PC-9 (cell line): ENCODE data around the gene TAOK2.

Source experiments
- EZH2 ChIP-seq: fragments of 200-600 bp; sonication (generic); IDR thresholded peaks from 2 replicates; pipeline ENCODE4 v1.8.0; 2017; ENCODE audit warnings: antibody characterized with exemption, low read depth
- TF ChIP-seq, protein P1 (sequence below): fragments of 200-600 bp; sonication (generic); conservative IDR thresholded peaks from 2 replicates; pipeline ENCODE4 v1.6.1; 2017; ENCODE audit warnings: mixed run types, antibody characterized with exemption, mild to moderate bottlenecking, moderate library complexity

DNA sequence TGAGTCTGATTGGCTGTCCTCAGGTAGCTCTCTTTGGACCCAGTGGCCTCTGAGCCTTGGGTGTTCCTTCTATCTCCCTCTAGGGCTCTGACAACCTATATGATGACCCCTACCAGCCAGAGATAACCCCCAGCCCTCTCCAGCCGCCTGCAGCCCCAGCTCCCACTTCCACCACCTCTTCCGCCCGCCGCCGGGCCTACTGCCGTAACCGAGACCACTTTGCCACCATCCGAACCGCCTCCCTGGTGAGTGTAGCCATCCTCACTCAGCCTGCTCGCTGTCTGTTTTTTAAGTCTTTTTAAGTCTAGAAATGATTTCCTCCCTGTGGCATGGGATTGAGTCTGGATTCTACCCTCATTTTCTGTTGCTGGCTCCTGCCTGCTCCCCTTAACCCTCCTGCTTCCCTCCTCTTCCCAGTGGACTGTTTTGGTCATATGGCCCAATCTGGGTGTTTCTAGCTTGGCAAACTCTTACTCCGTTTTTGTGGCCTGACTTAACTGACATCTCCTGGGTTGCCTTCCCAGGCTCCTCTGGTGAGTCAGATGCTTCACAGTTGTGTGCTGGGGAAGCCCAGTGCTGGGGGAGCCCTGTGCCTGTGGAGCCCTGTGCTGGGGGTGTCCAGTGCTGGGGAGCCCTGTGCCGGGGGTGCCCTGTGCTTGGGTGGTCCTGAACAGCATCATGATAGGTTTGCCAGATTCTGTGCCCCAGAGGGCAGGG, 9.9 kb downstream of the TAOK2 start:
- TF ChIP-seq, protein P1, sequence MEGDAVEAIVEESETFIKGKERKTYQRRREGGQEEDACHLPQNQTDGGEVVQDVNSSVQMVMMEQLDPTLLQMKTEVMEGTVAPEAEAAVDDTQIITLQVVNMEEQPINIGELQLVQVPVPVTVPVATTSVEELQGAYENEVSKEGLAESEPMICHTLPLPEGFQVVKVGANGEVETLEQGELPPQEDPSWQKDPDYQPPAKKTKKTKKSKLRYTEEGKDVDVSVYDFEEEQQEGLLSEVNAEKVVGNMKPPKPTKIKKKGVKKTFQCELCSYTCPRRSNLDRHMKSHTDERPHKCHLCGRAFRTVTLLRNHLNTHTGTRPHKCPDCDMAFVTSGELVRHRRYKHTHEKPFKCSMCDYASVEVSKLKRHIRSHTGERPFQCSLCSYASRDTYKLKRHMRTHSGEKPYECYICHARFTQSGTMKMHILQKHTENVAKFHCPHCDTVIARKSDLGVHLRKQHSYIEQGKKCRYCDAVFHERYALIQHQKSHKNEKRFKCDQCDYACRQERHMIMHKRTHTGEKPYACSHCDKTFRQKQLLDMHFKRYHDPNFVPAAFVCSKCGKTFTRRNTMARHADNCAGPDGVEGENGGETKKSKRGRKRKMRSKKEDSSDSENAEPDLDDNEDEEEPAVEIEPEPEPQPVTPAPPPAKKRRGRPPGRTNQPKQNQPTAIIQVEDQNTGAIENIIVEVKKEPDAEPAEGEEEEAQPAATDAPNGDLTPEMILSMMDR = no peak
- no peak for TF ChIP-seq EZH2
